CD4-positive, alpha-beta T cell (primary cell): ENCODE measurements around the gene PDZK1. TPM values are rescaled to one million over a fixed set of nuclear protein-coding genes. Genes with fewer than 3 reads are reported as not detected.

ENCODE experiments used
- ATAC-seq: fragments of 200-7000 bp; cut with Tn5 transposase; one replicate; pipeline ENCODE4 v1.10.0; 2022; ENCODE audit warnings: mild to moderate bottlenecking; ENCODE audit not compliant: poor library complexity
- CTCF ChIA-PET: fragments of 350-600 bp; sonication (Branson Sonifier 250); formaldehyde crosslinking; loops from one replicate; lab custom pipeline; 2021; ENCODE audit warnings: antibody characterized with exemption, inconsistent platforms; lab: Charles Lee
- POLR2A ChIA-PET: fragments of 350-600 bp; sonication (Branson Sonifier 250); formaldehyde crosslinking; loops from one replicate; lab custom pipeline; 2021; ENCODE audit warnings: antibody characterized with exemption, inconsistent platforms; lab: Charles Lee
- DNase-seq, 14 experiments: peaks; one replicate each; pipeline ENCODE4 v3.0.0-alpha.2; 2013 to 2020; ENCODE audit warnings: mixed read lengths in 2 of 14
- H3K27ac ChIP-seq, 2 donors: one replicate each; pipeline versions ENCODE4 v1.5.1 to v1.7.0; 2013; ENCODE audit warnings: low read length in 2 of 2, low read depth in 1 of 2, mild to moderate bottlenecking in 1 of 2
- H3K27me3 ChIP-seq, 2 experiments: 1 replicate in 1 of 2; 2 replicates in 1 of 2; pipeline versions ENCODE4 v1.6.1 to v1.7.0; 2013; ENCODE audit warnings: low read length in 2 of 2, control low read depth in 1 of 2, mild to moderate bottlenecking in 1 of 2, moderate library complexity in 1 of 2; ENCODE audit not compliant: insufficient read depth in 2 of 2, control insufficient read depth in 1 of 2
- H3K36me3 ChIP-seq: one replicate; pipeline ENCODE4 v1.6.1; 2013; ENCODE audit warnings: low read length, control low read depth; ENCODE audit not compliant: insufficient read depth
- H3K4me1 ChIP-seq: one replicate; pipeline ENCODE4 v1.6.1; 2013; ENCODE audit warnings: low read length, control low read depth; ENCODE audit not compliant: insufficient read depth
- H3K4me3 ChIP-seq: one replicate; pipeline ENCODE4 v1.5.1; 2013; ENCODE audit warnings: mild to moderate bottlenecking, low read length, moderate library complexity
- H3K9me3 ChIP-seq, 2 experiments: 1 replicate in 1 of 2; 2 replicates in 1 of 2; pipeline versions ENCODE4 v1.6.1 to v1.7.0; 2013; ENCODE audit warnings: low read length in 2 of 2, mild to moderate bottlenecking in 2 of 2, control low read depth in 1 of 2, moderate library complexity in 1 of 2; ENCODE audit not compliant: control insufficient read depth in 1 of 2, insufficient read depth in 1 of 2
- H3K27ac Mint-ChIP-seq: one replicate; pipeline ENCODE4 v1.8.0; 2020; ENCODE audit warnings: mixed read lengths
- H3K27me3 Mint-ChIP-seq: one replicate; pipeline ENCODE4 v1.8.0; 2021; ENCODE audit warnings: mixed read lengths
- H3K36me3 Mint-ChIP-seq: one replicate; pipeline ENCODE4 v1.8.0; 2021; ENCODE audit warnings: low read depth, mixed read lengths
- H3K4me1 Mint-ChIP-seq: one replicate; pipeline ENCODE4 v1.8.0; 2021; ENCODE audit warnings: low read depth, mixed read lengths
- H3K4me3 Mint-ChIP-seq: one replicate; pipeline ENCODE4 v1.8.0; 2020; ENCODE audit warnings: mild to moderate bottlenecking, mixed read lengths
- H3K9me3 Mint-ChIP-seq: one replicate; pipeline ENCODE4 v1.8.0; 2020; ENCODE audit warnings: mixed read lengths
- intact Hi-C, 2 experiments: fragments of 100-400 bp; cut with DNase I in 1 of 2; cut with micrococcal nuclease in 1 of 2; formaldehyde crosslinking; loops; one replicate each; pipeline versions ENCODE4 v1.15.1 to v1.9.0; 2023 to 2025; cut with DNase I, micrococcal nuclease
- total RNA-seq, 174 experiments: library from RNA in 2 of 174; stranded (reverse) in 2 of 174; gene quantifications; one replicate each; pipeline ENCODE4 v1.2.3 and lab custom pipeline; 2021 to 2026
- TF ChIP-seq, protein P1 (sequence below): fragments of 200-600 bp; IDR thresholded peaks from one replicate; pipeline ENCODE4 v1.8.0; 2022; ENCODE audit warnings: antibody characterized with exemption, mild to moderate bottlenecking

Gene PDZK1
- total RNA-seq, 2 experiments from 2014 or later = not detected

- POLR2A ChIA-PET = no interaction called here
- no peak for DNase-seq
These were observed 993 bp downstream of the PDZK1 start for GRCh38 chr1:145706086-145706664.

GRCh38 chr1:145705622-145706021, 1.5 kb downstream of the PDZK1 start:
- ATAC-seq (no peak), DNase-seq (no peak)
- Histone ChIP-seq H3K27ac (no peak overlapping the region), H3K27me3 (no peaks in the 10 kb centered on the region), H3K4me3 (no peak overlapping the region), H3K36me3 (no peaks in the 10 kb centered on the region), H3K4me1 (no peaks in the 10 kb centered on the region), H3K9me3 (no peaks in the 10 kb centered on the region)
- H3K4me3 Mint-ChIP-seq = no peak overlapping the region
- H3K9me3 Mint-ChIP-seq = no peaks in the 10 kb centered on the region
- H3K36me3 Mint-ChIP-seq = no peaks in the 10 kb centered on the region
- no peak overlapping the region for H3K27ac Mint-ChIP-seq
- no peaks in the 10 kb centered on the region for H3K27me3 Mint-ChIP-seq
- POLR2A ChIA-PET = no interaction called here
- TF ChIP-seq, protein P1, sequence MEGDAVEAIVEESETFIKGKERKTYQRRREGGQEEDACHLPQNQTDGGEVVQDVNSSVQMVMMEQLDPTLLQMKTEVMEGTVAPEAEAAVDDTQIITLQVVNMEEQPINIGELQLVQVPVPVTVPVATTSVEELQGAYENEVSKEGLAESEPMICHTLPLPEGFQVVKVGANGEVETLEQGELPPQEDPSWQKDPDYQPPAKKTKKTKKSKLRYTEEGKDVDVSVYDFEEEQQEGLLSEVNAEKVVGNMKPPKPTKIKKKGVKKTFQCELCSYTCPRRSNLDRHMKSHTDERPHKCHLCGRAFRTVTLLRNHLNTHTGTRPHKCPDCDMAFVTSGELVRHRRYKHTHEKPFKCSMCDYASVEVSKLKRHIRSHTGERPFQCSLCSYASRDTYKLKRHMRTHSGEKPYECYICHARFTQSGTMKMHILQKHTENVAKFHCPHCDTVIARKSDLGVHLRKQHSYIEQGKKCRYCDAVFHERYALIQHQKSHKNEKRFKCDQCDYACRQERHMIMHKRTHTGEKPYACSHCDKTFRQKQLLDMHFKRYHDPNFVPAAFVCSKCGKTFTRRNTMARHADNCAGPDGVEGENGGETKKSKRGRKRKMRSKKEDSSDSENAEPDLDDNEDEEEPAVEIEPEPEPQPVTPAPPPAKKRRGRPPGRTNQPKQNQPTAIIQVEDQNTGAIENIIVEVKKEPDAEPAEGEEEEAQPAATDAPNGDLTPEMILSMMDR = no peak
- no peaks in the 10 kb centered on the region for H3K4me1 Mint-ChIP-seq
- CTCF ChIA-PET = no interaction called here
- intact Hi-C loops = no loop called here

More at GRCh38 chr1:145706086-145706664, 993 bp downstream of the PDZK1 start:
- H3K4me1 Mint-ChIP-seq = no peaks in the 10 kb centered on the region
- H3K9me3 ChIP-seq = no peaks in the 10 kb centered on the region
- no peaks in the 10 kb centered on the region for H3K27me3 ChIP-seq
- no peaks in the 10 kb centered on the region for H3K36me3 Mint-ChIP-seq
- CTCF ChIA-PET = no interaction called here
- H3K4me3 Mint-ChIP-seq = no peak overlapping the region
- TF ChIP-seq, protein P1 = no peak
- no peaks in the 10 kb centered on the region for H3K36me3 ChIP-seq
- ATAC-seq = no peak
- H3K9me3 Mint-ChIP-seq = no peaks in the 10 kb centered on the region
- no peaks in the 10 kb centered on the region for H3K4me1 ChIP-seq
- no peaks in the 10 kb centered on the region for H3K27me3 Mint-ChIP-seq
- H3K27ac Mint-ChIP-seq = no peak overlapping the region
- intact Hi-C loops = no loop called here
- H3K27ac ChIP-seq = no peak overlapping the region
- H3K4me3 ChIP-seq = no peak overlapping the region

GRCh38 chr1:145702826-145703225, 4.3 kb downstream of the PDZK1 start:
- H3K9me3 ChIP-seq = no peaks in the 10 kb centered on the region
- H3K36me3 Mint-ChIP-seq = no peaks in the 10 kb centered on the region
- no peaks in the 10 kb centered on the region for H3K36me3 ChIP-seq
- no peak overlapping the region for H3K27ac ChIP-seq
- no peak overlapping the region for H3K4me3 Mint-ChIP-seq
- no peaks in the 10 kb centered on the region for H3K9me3 Mint-ChIP-seq
- H3K4me3 ChIP-seq = no peak overlapping the region
- H3K4me1 Mint-ChIP-seq = no peaks in the 10 kb centered on the region
- ChIA-PET CTCF (no interaction called here), POLR2A (no interaction called here)
- H3K27me3 ChIP-seq = no peaks in the 10 kb centered on the region
- TF ChIP-seq, protein P1 = no peak
- H3K27me3 Mint-ChIP-seq = no peaks in the 10 kb centered on the region
- no peak overlapping the region for H3K27ac Mint-ChIP-seq
- DNase-seq (no peak), ATAC-seq (no peak)
- H3K4me1 ChIP-seq = no peaks in the 10 kb centered on the region
- intact Hi-C loops = no loop called here
